Rectal smooth muscle tissue (tissue), 1 donor: Measurements from ENCODE around the gene HOXA6.

Source experiments
- H3K27ac ChIP-seq: one replicate; pipeline ENCODE4 v1.7.0; 2013; ENCODE audit warnings: low read depth, low read length, inconsistent platforms
- H3K27me3 ChIP-seq: one replicate; pipeline ENCODE4 v1.7.0; 2013; ENCODE audit warnings: low read length; ENCODE audit not compliant: control insufficient read depth, insufficient read depth
- H3K36me3 ChIP-seq: one replicate; pipeline ENCODE4 v1.7.0; 2013; ENCODE audit warnings: low read length; ENCODE audit not compliant: control insufficient read depth, insufficient read depth
- H3K4me1 ChIP-seq: one replicate; pipeline ENCODE4 v1.7.0; 2013; ENCODE audit warnings: low read length; ENCODE audit not compliant: control insufficient read depth, insufficient read depth
- H3K4me3 ChIP-seq: one replicate; pipeline ENCODE4 v1.7.0; 2013; ENCODE audit warnings: low read length
- H3K9ac ChIP-seq: one replicate; pipeline ENCODE4 v1.7.0; 2013; ENCODE audit warnings: low read length

Gene HOXA6

GRCh38 chr7:27147199-27148030, at the start of gene HOXA6:
Gene HOXA6 (minus strand): TSS chr7:27147774. CDS start chr7:27147749, 25 bp downstream.
- Histone ChIP-seq H3K27ac (peak within 1 kb of the TSS; percentile 87), H3K4me3 (peak within 1 kb of the TSS; percentile 75), H3K4me1 (peaks cover 14% of the 10 kb centered on the region), H3K27me3 (peaks cover 3% of the 10 kb centered on the region), H3K36me3 (peaks cover 12% of the 10 kb centered on the region), H3K9ac (peak within 1 kb of the TSS; percentile 64)

DNA sequence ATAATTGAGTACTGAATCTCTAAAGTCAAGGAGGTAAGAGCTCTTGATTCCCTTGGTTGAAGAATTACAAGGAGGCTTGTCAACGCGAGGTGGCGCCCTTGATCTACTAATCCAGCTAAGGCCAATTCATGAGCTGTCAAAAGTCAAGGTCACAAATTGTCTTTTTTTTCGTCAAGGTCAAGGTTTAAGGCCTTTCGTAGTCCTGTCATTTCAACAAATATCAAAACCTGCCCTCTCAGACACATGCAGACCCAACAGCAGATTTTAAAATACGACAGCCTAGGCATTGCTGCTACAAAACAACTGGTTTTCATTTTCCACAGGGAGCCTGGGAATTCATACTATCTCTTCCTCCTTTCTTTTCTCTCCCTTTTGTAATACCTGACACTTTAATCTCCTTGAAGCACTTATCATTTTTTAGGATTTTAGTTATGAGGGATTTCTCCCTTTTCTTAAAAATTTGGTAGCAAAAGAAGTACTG, 48.8 kb upstream of the HOXA6 start:
- no peak overlapping the region for H3K9ac ChIP-seq
- H3K27ac ChIP-seq = peak overlapping the region; percentile 62
- H3K36me3 ChIP-seq = no peaks in the 10 kb centered on the region
- H3K4me3 ChIP-seq = peak overlapping the region; percentile 81
- peaks cover 16% of the 10 kb centered on the region for H3K27me3 ChIP-seq
- H3K4me1 ChIP-seq = no peaks in the 10 kb centered on the region

DNA sequence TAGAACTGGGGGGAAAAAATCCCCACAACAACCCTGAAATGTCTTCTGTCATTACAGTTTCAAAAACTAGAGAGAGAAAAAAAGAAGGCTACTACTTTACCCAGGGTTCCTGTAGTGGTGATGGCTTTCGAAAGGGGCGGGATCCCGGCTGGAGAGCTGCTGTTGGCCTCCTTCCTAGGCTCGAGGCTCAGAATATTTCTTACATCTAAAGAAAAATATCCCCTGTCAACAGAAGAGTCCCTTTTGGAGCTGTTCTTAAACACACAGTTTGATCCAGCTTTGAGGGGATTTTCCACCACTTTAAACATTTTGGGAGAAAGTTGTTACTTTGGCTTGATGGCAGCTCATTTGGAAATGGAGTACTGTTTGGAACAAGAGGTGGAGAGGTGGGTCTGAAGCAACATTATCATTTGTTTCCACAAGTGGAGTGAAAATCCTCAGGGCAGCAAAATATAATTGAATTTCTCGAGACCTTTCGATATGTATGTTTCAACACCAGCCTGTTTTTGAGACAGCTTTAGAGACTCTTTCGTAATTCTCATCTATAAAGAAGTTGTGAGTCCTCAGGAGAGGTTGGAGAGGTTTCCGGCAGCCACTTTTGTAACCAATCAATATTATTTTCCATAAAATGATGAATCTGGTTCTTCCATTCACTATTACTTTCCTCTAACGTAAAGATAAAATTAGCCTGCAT, 47.3 kb upstream of the HOXA6 start:
- no peaks in the 10 kb centered on the region for H3K36me3 ChIP-seq
- peak overlapping the region; percentile 67 for H3K27ac ChIP-seq
- peaks cover 3% of the 10 kb centered on the region for H3K4me1 ChIP-seq
- H3K9ac ChIP-seq = no peak overlapping the region
- peak overlapping the region; percentile 71 for H3K4me3 ChIP-seq
- H3K27me3 ChIP-seq = peaks cover 12% of the 10 kb centered on the region

GRCh38 chr7:27194002-27194352, 46.4 kb upstream of the HOXA6 start:
- Histone ChIP-seq H3K36me3 (no peaks in the 10 kb centered on the region), H3K27me3 (peaks cover 12% of the 10 kb centered on the region), H3K9ac (peak overlapping the region; percentile 45), H3K4me1 (peaks cover 8% of the 10 kb centered on the region), H3K27ac (peak overlapping the region; percentile 89), H3K4me3 (peak overlapping the region; percentile 71)

DNA sequence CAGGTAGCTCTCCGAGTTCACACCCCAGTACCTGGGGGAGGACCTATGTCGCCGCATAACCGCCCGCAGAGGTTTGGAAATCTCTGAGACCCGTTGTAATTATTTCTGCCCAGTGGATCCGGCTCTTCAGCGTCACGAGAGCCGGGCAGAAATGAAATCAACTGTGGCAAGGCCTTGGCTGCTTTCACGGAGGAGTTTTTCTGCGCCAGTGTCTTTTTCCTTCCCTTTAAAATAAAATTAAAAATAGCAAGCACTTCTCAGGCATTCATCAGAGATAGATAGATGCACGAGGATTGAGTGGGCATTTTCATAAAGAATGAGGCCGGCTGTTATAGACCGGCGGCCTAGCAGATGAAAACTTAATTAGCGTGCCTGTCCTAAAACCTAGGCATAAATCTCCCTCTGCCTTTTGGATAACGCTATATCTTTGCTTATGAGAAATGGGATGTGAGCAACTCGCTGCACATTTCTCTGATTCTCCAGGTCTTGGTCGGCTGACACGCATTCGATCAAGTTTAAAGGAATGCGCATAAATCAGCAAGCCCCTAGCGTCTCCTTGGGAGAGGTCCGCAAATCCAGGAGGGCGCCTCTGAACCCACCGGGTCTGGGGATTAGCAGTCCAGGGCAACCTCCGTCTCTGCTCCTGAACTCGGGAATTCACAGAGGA, 45.9 kb upstream of the HOXA6 start:
- Histone ChIP-seq H3K27me3 (peaks cover 11% of the 10 kb centered on the region), H3K4me1 (peaks cover 8% of the 10 kb centered on the region), H3K4me3 (peak overlapping the region; percentile 71), H3K27ac (peak overlapping the region; percentile 89), H3K9ac (peak overlapping the region; percentile 45), H3K36me3 (no peaks in the 10 kb centered on the region)

DNA sequence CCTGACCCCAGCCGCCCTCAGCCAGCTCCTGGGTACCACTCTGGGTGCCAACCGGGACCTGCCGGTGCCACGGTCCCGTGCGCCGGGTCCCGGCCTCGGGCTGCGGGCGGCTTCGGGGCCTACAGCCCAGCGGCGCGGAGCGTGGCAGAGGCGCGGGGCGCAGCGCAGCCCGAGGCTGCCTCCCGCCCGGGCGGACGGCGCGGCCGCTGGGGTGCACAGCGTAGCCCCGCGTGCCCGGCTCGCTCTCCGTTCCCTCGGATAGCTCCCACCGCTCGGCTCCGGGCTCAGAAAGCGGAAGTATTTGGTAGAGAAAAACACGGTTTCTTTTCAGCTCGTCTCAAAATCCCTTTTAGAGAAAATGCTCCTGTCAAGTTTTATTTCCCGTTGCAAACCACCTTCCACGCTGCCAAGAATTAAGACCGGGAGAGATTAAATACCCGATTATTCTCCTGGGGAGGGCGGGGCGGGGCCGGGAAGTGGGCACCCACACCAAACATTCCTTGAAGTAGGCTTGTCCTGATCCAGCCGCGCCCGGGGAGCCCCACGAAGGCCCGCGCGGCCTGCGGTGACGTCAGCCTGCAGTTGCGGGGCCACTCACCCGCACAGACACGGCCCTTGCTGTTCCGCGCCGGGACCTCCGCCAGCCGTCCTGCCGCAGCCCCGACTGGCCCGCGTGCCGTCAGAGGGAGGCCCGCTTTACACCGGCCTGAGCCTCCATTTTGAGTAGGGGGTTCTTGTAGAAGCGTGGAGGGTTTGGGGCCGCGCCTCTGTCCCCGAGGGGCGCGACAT, 45.2 kb upstream of the HOXA6 start:
- Histone ChIP-seq H3K9ac (peak overlapping the region; percentile 24), H3K4me3 (peak overlapping the region; percentile 71), H3K36me3 (no peaks in the 10 kb centered on the region), H3K4me1 (peaks cover 8% of the 10 kb centered on the region), H3K27ac (peak overlapping the region; percentile 89), H3K27me3 (peaks cover 6% of the 10 kb centered on the region)

DNA sequence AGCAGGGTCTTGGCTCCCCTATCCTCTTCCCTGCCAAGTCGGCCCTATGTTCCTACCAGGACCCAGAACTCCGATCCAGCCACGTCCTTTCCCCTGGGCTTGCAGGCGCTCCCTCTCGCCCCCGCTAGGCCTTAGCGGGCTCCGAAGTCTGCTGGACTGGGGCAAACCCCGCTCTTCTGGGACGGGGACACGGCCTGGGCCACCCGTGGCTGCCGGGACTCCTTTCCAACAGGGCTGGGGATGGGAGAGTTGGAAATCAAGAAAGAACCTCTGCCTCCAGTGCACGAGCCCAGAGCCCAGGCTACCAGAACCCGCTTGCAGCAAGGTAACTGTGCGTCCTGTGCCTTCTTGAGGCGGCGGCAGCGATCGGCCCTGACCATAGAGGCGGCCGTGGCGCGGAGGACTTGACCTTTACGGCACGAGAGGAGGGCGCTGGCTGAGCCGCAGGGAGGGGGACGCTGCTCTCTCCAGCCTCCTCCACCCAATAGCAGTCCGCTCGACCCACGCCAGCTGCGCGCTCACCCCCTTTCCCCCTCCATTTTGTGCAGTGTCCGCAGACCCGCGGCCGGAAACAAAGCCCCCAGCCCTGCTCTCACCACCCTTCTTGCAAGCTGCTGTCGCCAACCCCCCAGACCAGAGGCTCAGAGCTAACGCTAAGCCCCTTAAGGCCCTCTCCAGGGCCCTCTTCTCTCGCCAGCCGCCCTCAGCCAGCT, 44.4 kb upstream of the HOXA6 start:
- peak overlapping the region; percentile 76 for H3K9ac ChIP-seq
- H3K4me1 ChIP-seq = peaks cover 8% of the 10 kb centered on the region
- H3K4me3 ChIP-seq = peak overlapping the region; percentile 71
- H3K27ac ChIP-seq = peak overlapping the region; percentile 89
- H3K27me3 ChIP-seq = peaks cover 4% of the 10 kb centered on the region
- H3K36me3 ChIP-seq = no peaks in the 10 kb centered on the region

DNA sequence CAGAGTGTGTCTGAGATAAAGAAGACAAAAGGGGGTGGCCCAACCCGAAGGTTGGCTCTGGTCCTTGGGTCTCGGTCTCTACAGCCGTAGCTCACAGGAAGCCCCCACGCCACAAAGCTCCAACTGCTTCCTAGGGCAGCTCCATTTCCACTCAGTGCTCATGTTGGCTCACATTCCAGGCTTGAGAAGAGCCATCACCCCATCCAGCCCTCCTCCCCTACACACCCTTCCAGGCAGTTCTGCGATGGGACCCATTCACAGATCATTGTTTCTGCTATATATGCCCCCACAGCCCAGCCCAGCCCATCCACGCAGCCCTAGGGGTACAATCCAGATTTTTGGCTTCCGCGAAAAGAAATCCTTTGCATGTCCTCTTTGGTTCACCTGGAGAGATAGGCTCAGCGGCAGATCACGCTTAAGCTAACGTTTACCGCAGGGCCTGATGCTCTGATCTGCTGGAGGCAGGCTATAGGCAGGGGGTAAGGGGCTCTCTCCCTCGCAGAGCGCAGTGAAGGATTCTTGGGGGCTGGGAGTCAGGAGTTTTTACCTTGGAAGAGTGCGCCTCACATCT, 43.7 kb upstream of the HOXA6 start:
- peaks cover 4% of the 10 kb centered on the region for H3K27me3 ChIP-seq
- H3K9ac ChIP-seq = peak overlapping the region; percentile 76
- H3K4me3 ChIP-seq = peak overlapping the region; percentile 71
- H3K36me3 ChIP-seq = no peaks in the 10 kb centered on the region
- peaks cover 8% of the 10 kb centered on the region for H3K4me1 ChIP-seq
- peak overlapping the region; percentile 89 for H3K27ac ChIP-seq

DNA sequence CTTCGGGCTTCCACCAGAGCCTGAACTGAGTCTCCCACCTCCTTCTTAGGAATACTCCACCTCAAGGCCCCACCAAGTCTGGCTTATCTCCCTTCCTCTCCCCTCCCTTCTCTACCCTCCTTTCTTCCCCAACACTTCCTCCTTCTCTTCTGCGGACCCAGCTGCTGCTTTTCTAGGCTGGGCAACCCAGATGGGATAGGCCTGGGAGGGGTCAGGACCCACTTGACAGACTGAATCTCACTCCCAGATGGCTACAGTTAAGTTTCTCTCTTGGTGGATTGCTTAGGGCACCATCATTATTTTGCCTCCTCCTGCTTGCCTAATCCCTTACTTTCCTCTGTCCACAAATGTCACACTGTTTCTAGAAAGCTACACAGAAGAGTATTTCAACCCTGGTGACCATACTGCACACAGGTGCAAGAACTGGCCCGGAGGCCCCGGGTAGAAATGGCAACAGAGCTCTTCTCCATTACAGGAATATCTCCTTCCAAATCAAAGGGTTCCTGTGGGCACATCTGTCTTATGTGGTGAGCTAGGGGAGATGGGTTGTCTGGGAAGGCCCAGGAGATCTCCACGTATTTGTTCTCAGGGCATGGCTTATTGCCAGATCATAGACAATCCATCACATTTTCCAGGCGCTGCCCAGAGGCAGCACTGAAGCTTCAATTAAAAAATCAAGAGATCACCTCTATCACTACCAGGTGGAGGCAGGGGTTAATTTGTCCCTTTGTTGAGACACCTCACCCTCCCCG, 42.6 kb upstream of the HOXA6 start:
- peak overlapping the region; percentile 60 for H3K4me3 ChIP-seq
- H3K4me1 ChIP-seq = peaks cover 8% of the 10 kb centered on the region
- no peaks in the 10 kb centered on the region for H3K36me3 ChIP-seq
- H3K9ac ChIP-seq = peak overlapping the region; percentile 6
- peaks cover 4% of the 10 kb centered on the region for H3K27me3 ChIP-seq
- peak overlapping the region; percentile 89 for H3K27ac ChIP-seq

DNA sequence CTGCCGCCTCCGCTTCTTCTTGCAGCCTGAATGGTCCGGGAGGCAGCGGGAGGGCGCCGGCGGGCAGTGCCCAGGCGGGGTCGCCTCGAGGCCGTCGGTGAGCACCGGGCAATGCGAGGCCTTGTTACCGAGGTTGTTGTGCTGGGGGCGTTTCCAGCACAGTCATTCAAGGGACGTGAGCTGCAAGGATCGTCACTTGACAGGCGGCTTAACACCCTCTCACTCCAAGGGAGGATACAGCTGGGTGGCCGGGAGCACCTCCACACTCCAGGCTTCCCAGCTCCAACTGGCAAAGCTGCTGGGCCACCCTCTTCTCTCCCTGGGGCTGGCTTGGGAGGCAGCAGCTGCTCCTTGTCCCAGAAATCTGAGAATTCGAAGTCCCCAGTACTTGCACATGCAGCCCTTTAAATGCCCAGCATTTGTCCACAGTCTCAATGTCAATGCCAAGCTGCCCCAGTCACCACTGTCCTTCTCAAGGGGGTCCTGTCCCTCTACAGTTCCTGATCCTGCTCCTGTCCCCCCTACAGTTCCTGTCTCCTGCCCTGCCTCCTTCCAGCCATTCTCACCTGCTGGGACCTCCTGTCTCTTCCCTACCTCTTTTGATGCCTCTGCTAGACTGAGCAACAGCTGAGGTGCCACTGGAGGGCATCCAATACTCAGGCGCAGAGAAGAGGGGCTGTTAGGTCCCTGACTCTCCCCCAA, 41.9 kb upstream of the HOXA6 start:
- Histone ChIP-seq H3K27me3 (peaks cover 8% of the 10 kb centered on the region), H3K36me3 (no peaks in the 10 kb centered on the region), H3K27ac (peak overlapping the region; percentile 89), H3K4me1 (peaks cover 8% of the 10 kb centered on the region), H3K9ac (peak overlapping the region; percentile 6), H3K4me3 (peak overlapping the region; percentile 60)
